Fibroblast of mammary gland (primary cell): ENCODE data around the gene SLC38A8.
A peak's percentile ranks its signal among the peaks of the same experiment; 100 is the strongest.

ENCODE experiments used
- DNase-seq: peaks from one replicate; pipeline ENCODE4 v3.0.0-alpha.2; 2010; ENCODE audit warnings: low read depth
- H3K4me3 ChIP-seq: 2 replicates; pipeline ENCODE4 v1.5.1; 2011; ENCODE audit warnings: low read depth, mild to moderate bottlenecking, low read length, moderate library complexity; ENCODE audit not compliant: control insufficient read depth
- TF ChIP-seq, protein P1 (sequence below): conservative IDR thresholded peaks from 2 replicates; pipeline ENCODE4 v1.5.1; 2011; ENCODE audit warnings: low read depth, low read length, inconsistent platforms; ENCODE audit not compliant: control insufficient read depth, insufficient read depth

SLC38A8 gene

GRCh38 chr16:84081446-84081989, 38.9 kb upstream of the SLC38A8 start:
- TF ChIP-seq, protein P1, sequence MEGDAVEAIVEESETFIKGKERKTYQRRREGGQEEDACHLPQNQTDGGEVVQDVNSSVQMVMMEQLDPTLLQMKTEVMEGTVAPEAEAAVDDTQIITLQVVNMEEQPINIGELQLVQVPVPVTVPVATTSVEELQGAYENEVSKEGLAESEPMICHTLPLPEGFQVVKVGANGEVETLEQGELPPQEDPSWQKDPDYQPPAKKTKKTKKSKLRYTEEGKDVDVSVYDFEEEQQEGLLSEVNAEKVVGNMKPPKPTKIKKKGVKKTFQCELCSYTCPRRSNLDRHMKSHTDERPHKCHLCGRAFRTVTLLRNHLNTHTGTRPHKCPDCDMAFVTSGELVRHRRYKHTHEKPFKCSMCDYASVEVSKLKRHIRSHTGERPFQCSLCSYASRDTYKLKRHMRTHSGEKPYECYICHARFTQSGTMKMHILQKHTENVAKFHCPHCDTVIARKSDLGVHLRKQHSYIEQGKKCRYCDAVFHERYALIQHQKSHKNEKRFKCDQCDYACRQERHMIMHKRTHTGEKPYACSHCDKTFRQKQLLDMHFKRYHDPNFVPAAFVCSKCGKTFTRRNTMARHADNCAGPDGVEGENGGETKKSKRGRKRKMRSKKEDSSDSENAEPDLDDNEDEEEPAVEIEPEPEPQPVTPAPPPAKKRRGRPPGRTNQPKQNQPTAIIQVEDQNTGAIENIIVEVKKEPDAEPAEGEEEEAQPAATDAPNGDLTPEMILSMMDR, result no peak
- H3K4me3 ChIP-seq, result no peak overlapping the region
- no peak for DNase-seq

- no peak for DNase-seq
- TF ChIP-seq, protein P1, result no peak
- no peak overlapping the region for H3K4me3 ChIP-seq
Observed at GRCh38 chr16:84080813-84081212, 38.2 kb upstream of the SLC38A8 start.

DNA sequence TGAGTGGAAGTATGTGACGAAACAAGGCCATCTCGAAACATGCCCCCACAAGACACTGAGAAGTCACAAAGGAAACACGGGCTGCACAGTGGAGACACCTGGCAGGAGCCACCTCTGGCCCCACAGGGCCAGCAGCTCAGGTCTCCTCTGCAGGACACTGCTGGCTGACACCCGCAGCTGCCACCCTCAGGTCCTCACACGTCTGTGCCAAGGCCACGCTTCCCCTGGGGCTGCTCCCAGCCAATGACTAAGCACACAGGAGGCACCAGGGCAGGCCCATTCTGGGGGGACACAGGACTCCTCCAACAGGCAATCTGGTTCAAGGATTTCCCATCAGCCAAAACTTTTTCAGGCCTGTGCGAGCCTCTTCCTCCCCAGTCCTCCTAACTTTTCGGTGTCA, 37.8 kb upstream of the SLC38A8 start:
- DNase-seq, result no peak
- no peak overlapping the region for H3K4me3 ChIP-seq
- TF ChIP-seq, protein P1, result no peak

- no peak for DNase-seq
- TF ChIP-seq, protein P1, result no peak
- no peak overlapping the region for H3K4me3 ChIP-seq
Observed at GRCh38 chr16:84079664-84080063, 37.1 kb upstream of the SLC38A8 start.

DNA sequence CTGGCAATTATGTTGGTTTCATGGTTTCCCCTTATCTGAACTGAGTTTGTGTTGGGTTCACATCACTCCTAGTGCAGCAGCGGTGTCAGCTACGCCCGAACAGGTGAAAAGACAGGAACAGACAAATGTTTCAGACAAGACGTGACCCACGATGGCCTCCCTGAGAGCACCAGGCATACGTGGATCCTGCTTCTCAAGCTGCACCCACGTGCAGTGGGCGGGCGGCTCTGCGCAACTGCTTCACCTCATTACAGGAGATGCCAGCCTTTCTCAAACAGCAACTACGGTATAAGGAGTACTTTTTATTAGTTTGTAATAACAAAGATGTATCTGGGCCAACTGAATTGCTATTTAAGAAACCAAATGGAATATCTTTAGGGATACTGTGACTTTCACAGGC, 32.8 kb upstream of the SLC38A8 start:
- TF ChIP-seq, protein P1, result no peak
- DNase-seq, result no peak
- H3K4me3 ChIP-seq, result no peak overlapping the region

GRCh38 chr16:84074721-84075120, 32.1 kb upstream of the SLC38A8 start:
- no peak overlapping the region for H3K4me3 ChIP-seq
- TF ChIP-seq, protein P1, result no peak
- no peak for DNase-seq

DNA sequence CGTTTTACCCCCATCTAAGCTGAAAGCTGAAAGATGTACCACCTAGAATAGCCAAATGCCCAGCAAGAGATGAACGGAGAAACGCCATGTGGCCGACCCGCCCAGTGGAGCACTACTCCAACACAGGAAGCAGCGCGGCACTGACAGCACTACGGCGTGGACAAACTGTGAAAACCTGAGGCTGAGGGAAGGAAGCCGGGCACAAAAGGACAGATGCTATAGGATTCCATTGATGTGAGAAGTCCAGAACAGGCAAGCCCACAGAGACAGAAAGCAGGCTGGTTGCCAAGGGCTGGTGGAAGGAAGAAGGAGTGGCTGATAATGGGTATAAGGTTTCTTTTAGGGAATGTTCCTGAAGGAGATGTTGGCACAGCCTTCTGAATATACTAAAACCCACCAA, 29.4 kb upstream of the SLC38A8 start:
- H3K4me3 ChIP-seq, result no peak overlapping the region
- DNase-seq, result peak; percentile 18
- TF ChIP-seq, protein P1, result no peak
